Activated T-cell treated with anti-CD3 and anti-CD28 coated beads, Interleukin-2, amount 50 U/mL, for 48 hours (primary cell): ENCODE measurements around the gene TREX2.
"Not testable (repeated sequence)": the region's sequence is repeated elsewhere in the genome, so short reads cannot be mapped to it uniquely, and the experiment has no call there.

Source experiments
- DNase-seq, 2 experiments: peaks; one replicate each; pipeline ENCODE4 v3.0.0-alpha.2; 2020

TREX2 gene

DNA sequence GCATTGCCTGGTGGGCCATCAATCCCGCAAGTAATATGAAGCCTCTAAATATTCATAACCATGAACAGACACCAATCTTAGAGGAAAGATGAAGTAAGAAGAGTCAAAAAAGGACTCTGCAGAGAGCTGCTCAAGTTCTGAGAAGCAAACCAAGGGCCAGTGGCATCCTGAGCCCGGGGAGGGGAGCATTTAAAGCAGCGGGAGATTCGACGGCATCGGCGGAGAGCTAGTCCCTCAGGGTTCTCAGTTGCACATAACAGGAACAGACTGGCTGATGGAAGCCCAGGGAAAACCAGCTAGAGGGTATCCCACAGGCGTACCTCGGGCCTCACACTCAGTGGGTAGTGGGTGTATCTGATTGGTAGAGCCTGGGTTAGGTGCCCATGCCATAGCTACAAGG lies 39.8 kb downstream of the TREX2 start:
- no peak for DNase-seq

DNA sequence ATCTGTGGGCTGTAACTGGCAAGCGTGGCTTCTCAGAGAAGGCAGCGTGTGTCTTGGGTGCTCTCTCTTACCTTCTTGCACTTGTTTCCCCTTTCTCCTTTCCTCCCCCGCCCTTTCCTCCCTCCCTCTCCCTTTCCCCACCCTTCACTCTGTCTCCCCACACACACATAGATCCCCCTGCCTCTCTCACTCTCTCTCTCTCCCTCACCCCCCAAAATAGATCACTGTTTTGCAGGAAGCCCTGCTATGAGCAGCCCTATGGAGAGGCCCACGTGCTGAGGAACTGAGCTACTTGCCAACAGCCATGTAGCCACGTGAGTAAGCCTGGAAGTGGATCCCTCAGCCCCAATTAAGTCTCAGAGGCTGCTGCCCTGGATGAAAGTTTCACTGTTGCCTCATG lies 40.4 kb downstream of the TREX2 start:
- no peak for DNase-seq

DNA sequence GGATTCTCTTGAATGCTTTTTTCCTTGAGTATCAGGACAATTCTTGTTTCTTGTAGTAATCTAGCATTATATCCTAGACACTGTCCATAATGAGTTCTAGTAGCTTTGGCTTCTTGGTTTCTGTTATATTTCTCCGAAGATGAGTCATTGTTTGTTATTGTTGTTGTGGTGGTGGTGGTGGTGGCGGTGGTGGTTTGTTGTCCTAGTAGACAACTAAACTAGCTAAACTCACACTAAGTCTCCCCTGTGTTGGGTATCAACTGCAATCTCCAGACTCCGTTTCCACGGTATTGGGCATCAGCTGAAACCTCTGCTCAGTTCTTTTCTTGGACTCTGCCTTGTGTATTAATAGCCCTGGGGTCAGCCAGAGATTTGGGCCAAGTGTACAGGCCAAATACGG lies 41.5 kb downstream of the TREX2 start:
- DNase-seq, result not testable (repeated sequence)

DNA sequence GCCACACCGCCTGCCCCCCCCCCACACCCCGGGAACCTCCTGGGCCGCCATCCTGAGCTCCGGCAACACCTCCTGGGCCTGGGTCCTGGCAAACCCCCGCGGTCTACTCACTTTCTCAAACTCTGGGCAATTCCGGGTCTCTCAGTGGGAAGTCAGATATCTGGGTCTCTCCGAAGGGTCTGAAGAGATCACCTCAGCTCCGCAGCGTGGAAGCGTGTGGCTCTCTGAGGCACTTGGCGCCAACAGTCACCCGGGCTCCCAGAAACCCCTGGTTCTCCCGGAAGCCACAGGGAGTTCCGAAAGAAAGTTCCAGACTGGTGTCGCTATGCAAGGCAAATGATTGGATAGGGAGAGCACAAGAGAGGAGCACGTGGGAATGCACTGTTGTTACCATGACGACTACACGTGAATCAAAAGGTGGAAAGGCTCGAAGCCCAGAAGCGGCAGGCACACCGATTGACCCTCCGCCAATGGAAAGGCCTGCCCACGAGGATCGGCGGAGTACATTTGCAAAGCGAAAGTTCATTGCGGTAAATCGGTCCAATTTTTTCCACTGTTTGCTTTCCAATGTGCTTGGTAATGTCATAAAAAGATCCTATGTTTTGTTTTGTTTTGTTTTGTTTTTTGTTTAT lies 44.6 kb downstream of the TREX2 start, which contains the start of gene PNMA6E:
TSS of gene PNMA6E (minus strand) at position 218 of the 632 bp plus-strand sequence. CDS start 2,501 bp downstream, outside the sequence.
- no peak for DNase-seq

DNA sequence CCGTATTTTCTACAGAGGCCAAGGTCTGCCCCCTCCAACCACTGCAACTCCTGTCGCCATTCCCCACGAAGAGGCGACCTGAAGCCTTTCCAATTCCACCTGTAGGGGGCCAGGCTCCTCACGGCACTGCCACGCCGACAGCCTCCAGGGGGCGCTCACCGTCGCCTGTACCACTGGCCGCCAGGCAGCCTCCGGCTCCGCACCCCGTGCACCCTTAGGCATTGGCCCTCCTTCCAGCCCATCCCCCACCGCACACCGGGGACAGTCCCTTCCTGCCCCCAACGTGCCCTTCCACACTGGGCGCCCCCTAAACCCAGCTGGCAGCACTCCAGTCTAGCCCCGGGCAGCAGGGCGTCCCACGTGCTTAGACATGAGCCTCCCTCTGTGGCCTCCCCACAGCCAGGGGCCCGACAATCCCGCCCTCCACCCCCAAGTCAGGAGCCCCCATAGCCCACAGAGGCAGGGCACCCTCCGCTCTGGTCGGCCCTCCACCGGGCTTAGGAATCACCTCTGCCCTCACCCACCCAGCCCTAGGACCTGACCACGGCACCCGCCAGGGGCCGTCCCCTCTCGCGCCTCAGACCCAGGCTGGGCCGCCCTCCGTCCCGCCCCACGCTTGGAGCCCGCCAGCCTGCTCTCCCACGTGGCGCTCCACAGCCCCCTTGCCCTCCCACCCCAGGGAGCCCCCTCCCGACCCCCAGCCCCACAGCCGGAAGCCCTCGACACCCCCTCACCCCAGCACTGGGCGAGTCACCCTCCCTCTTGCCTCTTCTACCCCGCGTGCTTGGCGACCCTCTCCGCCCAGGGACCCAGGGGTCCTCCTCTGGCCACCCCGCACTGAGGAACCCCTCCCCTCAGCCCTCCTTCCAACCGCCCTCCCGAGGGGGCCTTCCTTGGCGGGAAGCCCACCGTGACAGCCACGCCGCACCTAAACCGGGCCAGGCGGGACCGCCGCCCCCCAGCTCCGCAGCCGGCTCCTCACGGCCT lies 45.4 kb downstream of the TREX2 start:
- peak; percentile 78 to 81 for DNase-seq

DNA sequence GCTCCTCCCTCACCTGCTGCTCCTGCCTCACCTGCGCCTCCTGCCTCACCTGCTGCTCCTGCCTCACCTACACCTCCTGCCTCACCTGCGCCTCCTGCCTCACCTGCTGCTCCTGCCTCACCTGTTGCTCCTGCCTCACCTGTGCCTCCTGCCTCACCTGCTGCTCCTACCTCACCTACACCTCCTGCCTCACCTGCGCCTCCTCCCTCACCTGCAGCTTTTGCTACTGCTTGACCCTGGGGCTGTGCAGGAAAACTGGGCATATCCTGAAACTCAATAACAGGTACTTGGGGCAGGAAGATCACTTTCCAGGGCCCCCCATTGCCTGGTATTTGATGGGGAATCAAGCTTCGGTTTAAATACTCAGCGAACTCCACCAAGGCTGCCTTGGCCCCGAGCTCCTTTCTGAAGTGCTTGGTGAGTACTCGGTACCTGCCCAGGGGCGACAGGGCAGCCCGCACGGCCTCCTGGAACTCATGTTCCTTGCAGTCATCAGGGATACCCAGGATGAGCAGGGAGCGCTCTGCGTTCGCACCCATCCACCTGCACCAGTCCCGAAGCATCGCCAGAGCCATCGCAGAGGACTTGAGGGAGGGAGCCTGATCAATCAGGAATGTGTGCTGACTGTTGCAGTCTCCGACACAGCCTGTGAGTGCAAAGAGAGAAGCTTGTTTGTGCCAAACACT lies 47.4 kb downstream of the TREX2 start:
- DNase-seq, result no peak

DNA sequence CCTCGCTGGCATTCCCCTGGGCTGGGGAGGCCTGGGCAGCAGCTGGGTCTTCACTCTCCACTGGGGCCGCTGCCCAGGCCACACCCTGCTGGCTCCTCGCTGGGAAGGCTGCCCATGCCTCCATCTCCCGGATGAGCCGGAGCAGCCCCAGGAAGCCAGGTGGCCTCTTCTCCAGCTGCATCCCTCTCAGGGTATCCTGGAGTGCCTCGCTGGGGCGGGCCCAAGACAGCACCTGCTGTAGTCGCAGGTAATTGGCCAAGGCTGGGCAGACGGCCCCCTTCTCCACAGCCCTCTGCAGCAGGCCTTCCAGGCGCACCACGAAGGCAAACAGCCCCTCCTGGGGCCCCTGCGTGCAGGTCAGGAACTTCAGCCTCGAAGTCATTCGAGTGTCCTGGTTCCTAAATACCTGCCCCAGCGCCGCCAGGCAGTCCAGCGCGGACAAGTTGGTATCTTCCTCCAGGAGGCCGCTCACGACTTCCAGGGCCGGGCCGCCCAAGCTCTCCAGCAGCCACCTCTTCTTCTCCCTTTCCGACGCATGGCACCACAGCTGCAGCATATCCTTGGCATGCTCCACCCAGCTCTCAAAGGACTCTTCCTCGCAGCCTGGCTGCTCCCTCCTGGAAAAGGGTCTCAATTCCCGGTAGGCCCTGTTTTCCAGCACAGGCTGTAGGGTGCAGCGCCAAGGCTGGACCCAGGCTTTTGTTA lies 48.4 kb downstream of the TREX2 start:
- DNase-seq, result no peak

DNA sequence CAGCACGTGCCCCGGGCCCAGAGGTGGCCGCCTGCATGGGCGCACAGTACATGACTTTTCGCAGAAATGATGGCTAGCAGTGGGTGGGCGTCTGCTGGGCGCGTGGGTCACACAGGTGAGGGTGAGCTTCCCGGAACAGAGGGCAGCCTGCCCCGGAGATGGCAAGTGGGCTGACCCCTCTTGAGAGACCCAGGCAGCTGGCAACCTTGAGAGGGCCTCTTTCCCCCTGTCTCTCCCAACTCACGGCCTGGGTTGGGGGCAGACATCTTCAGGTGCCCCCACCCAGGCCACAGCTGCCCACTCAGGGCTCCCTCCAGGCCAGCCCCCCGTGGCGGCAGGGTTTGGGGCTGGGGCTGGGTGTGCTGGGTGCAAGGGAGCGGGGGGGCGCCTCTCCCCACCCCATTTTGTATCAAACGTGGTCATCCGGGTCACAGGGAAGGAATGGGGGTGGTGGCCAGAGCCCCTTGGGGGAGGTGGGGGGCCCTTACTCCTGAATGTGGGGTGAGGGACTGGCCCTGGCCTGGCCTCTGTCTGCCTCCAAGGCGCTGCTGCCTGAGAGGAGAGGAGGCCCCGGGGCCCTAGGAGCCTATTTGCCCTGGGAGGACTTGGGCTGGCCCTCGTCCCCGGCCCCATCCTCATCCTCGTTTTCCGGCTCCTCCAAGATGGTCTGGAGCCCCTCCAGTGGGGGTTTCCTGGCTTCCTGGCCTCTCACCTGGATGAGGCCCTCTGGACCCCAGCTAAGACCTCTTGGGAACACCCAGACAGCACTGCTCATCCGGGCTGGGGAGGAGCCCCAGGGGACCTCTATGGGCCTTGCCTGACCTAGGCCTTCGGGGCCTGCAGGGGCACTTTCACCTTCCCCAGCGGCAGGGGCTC lies 49.3 kb downstream of the TREX2 start:
- DNase-seq, result no peak

DNA sequence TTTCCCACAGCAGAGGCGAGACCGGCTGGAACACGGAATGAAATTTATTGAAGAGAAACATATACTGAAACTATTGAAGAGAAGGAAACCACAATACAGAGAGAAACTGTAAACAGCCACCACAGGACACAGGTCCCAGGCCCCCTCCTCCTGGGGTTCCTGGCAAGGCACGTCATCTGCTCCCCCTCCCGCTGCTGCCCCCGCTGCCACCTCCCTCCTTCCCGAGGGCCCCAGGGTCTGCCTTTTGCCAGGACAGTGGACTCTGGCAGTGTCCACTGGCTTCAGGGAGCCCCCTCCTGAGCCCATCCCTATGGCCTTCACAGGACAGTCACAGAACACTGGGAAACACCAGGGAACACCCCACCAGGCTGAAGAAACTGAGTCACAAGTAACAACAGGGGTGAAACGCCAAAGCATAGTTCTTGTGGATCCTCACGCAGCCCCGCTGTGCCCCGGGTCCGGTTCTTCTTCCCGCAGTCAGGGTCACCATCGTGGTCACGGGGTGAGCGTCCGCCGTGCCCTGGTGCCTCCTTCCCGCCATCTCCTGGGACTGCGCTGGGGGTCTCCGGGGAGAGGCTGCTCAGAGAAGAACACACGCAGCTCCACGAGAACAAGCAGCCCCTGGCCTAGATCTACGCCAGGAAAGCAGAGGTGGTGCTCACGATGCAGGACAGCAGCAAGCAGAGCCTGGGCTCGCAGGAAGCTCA lies 50.1 kb downstream of the TREX2 start:
- no peak for DNase-seq

DNA sequence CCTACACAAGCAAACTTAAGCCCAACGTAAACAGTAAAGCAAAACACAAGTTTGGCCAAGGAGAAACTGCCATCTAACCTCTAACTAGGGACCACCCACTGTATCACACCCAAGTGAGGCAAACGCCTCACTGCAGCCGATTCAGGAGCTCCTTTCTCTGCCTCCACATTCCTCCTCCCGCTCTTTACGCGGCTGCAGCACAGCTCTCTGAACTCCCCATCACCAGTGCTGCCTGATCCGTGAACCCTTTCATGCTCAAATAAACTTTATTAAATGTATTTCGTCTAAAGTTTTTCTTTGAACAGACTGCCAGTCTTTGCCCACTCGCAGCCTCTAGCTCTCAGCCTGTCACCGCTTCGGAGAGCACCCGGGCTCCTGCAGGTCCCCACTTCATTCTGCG lies 51.2 kb downstream of the TREX2 start:
- DNase-seq, result no peak
